LNCaP clone FGC (cell line): Measurements from ENCODE around the gene PPP1R13L.
"Not testable (repeated sequence)": the region's sequence is repeated elsewhere in the genome, so short reads cannot be mapped to it uniquely, and the experiment has no call there.

Experiments used
- DNase-seq: peaks from one replicate; pipeline ENCODE4 v3.0.0-alpha.2; 2011; ENCODE audit warnings: low read depth
- H3K4me3 ChIP-seq: 2 replicates; pipeline ENCODE4 v1.5.1; 2011; ENCODE audit warnings: mild to moderate bottlenecking, low read depth, low read length, control low read depth
- CTCF ChIP-seq: IDR thresholded peaks from 2 replicates; pipeline ENCODE4 v1.5.1; 2012; ENCODE audit warnings: mild to moderate bottlenecking; ENCODE audit not compliant: control insufficient read depth, insufficient read depth; ENCODE audit errors: extremely low read depth

Gene PPP1R13L

DNA sequence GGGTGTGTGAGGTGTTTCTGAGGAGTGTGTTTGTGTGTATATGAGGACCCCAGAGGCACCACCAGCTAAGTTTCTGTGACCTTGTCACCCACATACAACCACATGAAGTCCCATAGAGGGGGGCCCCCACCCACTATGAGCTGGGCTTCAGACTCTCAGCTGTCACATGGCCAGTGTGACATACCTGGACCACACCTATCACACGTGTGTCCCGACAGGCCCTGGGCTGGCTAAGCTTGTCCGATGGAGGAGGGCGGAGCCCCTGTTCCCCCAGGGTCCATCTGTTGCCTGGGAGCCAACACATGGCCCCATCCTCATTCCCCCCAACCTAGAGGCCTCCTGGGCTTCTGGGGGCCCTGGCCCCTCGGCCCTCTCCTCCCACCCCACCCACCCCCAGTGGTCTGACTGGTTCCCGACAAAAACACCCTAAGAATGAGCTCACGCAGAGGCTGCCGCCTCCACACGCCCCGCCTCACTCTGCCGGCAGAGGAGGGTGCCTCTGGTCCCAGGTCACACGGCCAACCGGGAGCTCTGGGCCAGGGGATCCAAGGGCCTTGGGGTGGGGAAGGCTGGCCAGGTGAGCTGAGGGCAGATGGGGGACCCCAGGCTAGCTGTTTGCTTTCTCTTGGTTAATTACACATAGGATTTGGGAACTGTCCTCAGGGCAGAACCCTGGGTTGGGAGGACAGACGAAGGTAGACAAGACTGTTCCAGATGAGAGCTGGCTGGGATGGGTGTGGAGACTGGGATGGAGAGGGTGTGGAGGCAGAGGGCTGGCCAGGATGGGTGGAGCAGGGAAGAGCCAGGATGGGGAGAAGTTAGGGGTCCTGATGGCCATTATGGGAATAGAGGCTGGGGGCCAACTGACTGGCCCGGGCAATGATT lies 60.0 kb downstream of the PPP1R13L start:
- DNase-seq: no peak
- no peak for TF ChIP-seq CTCF
- no peak overlapping the region for H3K4me3 ChIP-seq

- DNase-seq: no peak
These were observed 62.0 kb downstream of the PPP1R13L start for GRCh38 chr19:45342911-45343310.

DNA sequence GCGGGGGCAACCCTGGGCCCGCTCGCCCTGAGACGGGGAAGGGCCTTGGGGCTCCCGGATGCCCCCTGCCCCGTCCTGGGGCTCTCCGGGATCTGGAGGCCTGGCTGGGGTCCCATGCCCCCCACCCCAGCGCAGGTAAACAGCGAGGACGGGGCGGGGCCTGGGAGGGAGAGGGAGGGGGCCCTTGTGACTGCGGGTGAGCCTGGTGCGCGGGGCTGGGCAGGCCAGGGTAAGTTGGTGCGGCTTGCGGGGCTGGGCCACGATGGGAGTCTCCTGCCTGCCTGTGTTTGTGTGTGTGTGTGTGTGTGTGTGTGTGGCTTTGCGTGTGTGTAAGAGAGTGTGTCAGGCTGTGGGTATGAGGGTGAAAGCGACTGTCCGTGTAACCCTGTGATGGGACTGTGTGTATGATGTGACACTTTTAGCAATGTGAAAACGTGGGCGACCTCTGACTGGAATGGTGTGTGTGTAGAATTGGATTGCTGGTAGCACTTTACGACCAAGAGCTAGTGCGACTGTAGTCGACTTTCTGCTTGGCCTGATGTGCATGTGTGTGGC lies 63.9 kb downstream of the PPP1R13L start:
- H3K4me3 ChIP-seq: peak overlapping the region; percentile 56
- no peak for TF ChIP-seq CTCF
- DNase-seq: no peak

More at GRCh38 chr19:45342911-45343310, 62.0 kb downstream of the PPP1R13L start:
- no peak for TF ChIP-seq CTCF
- H3K4me3 ChIP-seq: no peak overlapping the region

- peak within 1 kb of the TSS; percentile 56 for H3K4me3 ChIP-seq
- TF ChIP-seq CTCF: no peak
- DNase-seq: no peak
These were observed 64.5 kb downstream of the PPP1R13L start, which contains the start of gene KLC3 for GRCh38 chr19:45340232-45340898. TSS of gene KLC3 (plus strand) at chr19:45340750. CDS start at chr19:45345542, 4,792 bp downstream.

DNA sequence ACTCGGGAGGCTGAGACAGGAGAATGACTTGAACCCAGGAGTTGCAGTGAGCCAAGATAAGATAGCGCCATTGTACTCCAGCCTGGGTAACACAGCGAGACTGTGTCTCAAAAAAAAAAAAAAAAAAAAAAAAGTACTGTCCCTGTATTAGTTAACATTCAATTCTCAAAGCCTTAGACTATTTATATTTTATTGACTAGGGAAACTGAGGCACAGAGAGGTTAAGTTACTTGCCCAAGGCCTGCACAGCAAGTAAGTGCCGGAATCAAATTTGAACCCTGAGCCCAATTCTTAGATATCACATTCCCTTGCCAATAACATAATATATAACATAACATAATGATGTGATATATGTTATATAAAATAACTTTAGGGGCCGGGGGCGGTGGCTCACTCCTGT lies 65.2 kb downstream of the PPP1R13L start:
- no peak for DNase-seq
- TF ChIP-seq CTCF: no peak
- H3K4me3 ChIP-seq: no peak overlapping the region

DNA sequence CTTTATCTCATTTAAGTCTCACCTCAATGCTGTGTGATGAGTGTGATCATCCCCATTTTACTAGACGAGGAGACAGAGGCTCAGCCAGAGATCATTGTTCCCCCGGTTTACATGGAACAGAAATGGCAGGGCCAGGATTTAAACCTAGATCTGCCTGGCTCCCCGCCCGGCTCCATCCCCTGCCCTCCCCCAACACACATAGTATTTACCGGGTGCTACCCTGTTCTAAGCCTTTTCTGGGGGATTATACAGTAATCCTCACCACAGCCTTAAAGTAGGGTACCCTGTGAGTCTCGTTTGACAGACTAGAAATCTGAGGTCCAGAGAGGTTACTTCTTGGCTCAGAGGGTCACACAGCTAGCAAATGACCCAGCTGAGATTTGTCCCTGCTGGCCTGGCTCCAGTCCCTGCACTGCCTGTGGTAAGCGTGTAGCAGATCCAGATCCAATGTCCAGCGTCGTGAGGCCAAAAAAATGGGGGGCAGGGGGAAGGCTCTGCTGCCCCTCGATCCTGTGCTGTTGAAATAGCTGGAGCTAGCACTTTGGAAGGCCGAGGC lies 68.1 kb downstream of the PPP1R13L start:
- no peak overlapping the region for H3K4me3 ChIP-seq
- no peak for TF ChIP-seq CTCF
- no peak for DNase-seq

DNA sequence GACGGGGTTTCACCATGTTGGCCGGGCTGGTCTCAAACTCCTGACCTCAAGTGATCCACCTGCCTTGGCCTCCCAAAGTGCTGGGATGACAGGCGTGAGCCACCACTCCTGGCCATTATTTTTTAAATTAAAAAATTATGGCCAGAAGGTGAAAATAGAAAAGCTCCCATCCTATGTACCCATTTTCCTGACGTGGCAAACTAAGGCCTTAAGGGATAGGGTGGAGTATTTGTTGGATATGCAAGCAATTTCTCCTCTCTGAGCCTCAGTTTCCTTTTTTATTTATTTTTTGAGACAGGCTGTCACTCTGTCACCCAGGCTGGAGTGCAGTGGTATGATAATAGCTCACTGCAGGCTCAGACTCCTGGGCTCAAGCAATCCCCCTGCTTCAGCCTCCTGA lies 70.0 kb downstream of the PPP1R13L start:
- not testable (repeated sequence) for H3K4me3 ChIP-seq, DNase-seq
